ENCODE results near the gene OSBPL3. TPM values are rescaled to one million over a fixed set of nuclear protein-coding genes. Genes with fewer than 3 reads are reported as not detected.

Gene OSBPL3
- total and polyA plus RNA-seq, 4 donors = 4.7 to 13.7 (median 5.7) TPM

GRCh38 chr7:24945899-24946298 is 34.1 kb downstream of the OSBPL3 start:
- 0% methylated on average over 1 of the region's 1 CpG for WGBS (ENCODE audit: insufficient coverage)
- Histone ChIP-seq H3K36me3 (ENCODE audit: control insufficient read depth, insufficient read depth, low read length) (no peaks in the 10 kb centered on the region), H3K27me3 (ENCODE audit: control insufficient read depth, insufficient read depth, low read length) (no peaks in the 10 kb centered on the region), H3K4me1 (ENCODE audit: control insufficient read depth, insufficient read depth, low read length) (no peaks in the 10 kb centered on the region), H3K4me3 (ENCODE audit: low read depth, low read length) (no peak overlapping the region), H3K27ac (ENCODE audit: low read depth, low read length) (no peak overlapping the region), H3K9me3 (ENCODE audit: control insufficient read depth, insufficient read depth, low read length) (no peaks in the 10 kb centered on the region)
- DNase-seq (ENCODE audit: low read depth in 4 of 6, low spot score in 6 of 6) = no peak

DNA sequence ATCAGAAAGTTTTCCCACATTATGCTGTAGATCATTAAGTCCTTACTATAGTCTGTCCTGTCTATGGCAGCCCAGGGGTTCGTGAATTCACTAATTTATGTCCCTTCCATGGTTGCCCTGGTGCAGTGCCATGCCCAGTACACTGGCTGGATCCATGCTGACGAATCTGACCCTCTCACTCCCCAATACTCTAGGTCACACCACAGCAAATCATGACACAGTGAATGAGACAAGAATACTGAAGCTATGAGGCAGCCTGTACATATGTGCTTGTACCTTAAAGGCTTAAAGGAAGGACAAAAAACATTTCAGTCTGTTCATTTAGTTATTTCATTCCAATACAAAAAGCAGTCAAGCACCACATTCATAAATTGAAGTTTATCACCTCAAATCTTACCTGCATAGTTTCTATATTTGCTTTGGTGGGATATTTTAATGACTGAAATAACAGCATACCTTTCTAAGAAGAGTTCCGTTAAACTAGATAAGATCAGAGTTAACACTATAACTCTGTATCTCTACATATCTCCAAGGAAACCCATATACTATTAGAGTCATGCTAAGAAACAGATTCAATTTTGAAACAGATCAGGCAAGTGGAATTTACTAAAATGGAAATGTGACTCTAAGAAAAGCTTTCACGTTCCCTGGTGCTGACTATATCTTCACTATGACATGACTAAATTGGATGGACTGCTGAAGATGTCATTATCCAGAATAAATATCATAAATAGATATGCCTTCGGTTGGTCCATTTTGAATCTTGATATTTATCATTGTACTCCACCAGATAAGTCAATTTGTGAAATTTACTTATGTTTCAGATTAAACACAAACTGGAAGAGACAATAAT is 36.7 kb downstream of the OSBPL3 start:
- Histone ChIP-seq H3K27ac (ENCODE audit: low read depth, low read length) (no peak overlapping the region), H3K4me1 (ENCODE audit: control insufficient read depth, insufficient read depth, low read length) (no peaks in the 10 kb centered on the region), H3K27me3 (ENCODE audit: control insufficient read depth, insufficient read depth, low read length) (no peaks in the 10 kb centered on the region), H3K36me3 (ENCODE audit: control insufficient read depth, insufficient read depth, low read length) (no peaks in the 10 kb centered on the region), H3K4me3 (ENCODE audit: low read depth, low read length) (no peak overlapping the region), H3K9me3 (ENCODE audit: control insufficient read depth, insufficient read depth, low read length) (no peaks in the 10 kb centered on the region)
- DNase-seq (ENCODE audit: low read depth in 4 of 6, low spot score in 6 of 6) = no peak
- 67% methylated on average over 1 of the region's 5 CpGs for WGBS (ENCODE audit: insufficient coverage)

- Histone ChIP-seq H3K27ac (ENCODE audit: low read depth, low read length) (no peak overlapping the region), H3K27me3 (ENCODE audit: control insufficient read depth, insufficient read depth, low read length) (no peaks in the 10 kb centered on the region)
- 70% methylated on average over 2 of the region's 5 CpGs for WGBS (ENCODE audit: insufficient coverage)
Observed at GRCh38 chr7:24942226-24942625, 37.8 kb downstream of the OSBPL3 start.

DNA sequence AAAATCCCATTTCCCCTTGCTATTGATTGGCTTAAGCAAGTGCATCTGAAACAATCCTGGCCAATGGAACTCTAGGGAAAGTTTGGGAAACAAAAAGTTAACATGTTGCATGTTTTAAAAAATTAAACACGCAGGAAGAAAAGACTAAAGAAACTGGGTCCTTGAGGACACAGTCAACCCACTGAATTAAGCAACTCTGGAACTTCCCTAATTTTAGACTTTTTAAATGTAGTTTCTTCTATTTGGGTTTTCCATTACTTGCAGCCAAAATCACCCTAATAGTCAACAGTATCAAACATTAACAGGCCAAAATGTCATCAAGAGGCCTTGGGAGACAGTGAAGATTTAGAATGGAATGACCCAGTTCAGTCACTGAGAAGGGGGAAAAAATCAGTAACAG is 40.6 kb downstream of the OSBPL3 start:
- Histone ChIP-seq H3K4me3 (ENCODE audit: low read depth, low read length) (no peak overlapping the region), H3K9me3 (ENCODE audit: control insufficient read depth, insufficient read depth, low read length) (no peaks in the 10 kb centered on the region), H3K4me1 (ENCODE audit: control insufficient read depth, insufficient read depth, low read length) (no peaks in the 10 kb centered on the region), H3K27me3 (ENCODE audit: control insufficient read depth, insufficient read depth, low read length) (no peaks in the 10 kb centered on the region), H3K27ac (ENCODE audit: low read depth, low read length) (no peak overlapping the region), H3K36me3 (ENCODE audit: control insufficient read depth, insufficient read depth, low read length) (no peaks in the 10 kb centered on the region)
- DNase-seq (ENCODE audit: low read depth in 4 of 6, low spot score in 6 of 6) = no peak
- WGBS (ENCODE audit: insufficient coverage) = no CpG with 5 or more reads among the region's 1 CpG

More at GRCh38 chr7:24942226-24942625, 37.8 kb downstream of the OSBPL3 start:
- no peak for DNase-seq (ENCODE audit: low read depth in 4 of 6, low spot score in 6 of 6)
- no peak overlapping the region for H3K4me3 ChIP-seq (ENCODE audit: low read depth, low read length)
- H3K4me1 ChIP-seq (ENCODE audit: control insufficient read depth, insufficient read depth, low read length) = no peaks in the 10 kb centered on the region
- no peaks in the 10 kb centered on the region for H3K36me3 ChIP-seq (ENCODE audit: control insufficient read depth, insufficient read depth, low read length)
- H3K9me3 ChIP-seq (ENCODE audit: control insufficient read depth, insufficient read depth, low read length) = no peaks in the 10 kb centered on the region

- H3K4me3 ChIP-seq (ENCODE audit: low read depth, low read length) = no peak overlapping the region
- 86% methylated on average over 2 of the region's 3 CpGs for WGBS (ENCODE audit: insufficient coverage)
Observed at GRCh38 chr7:24936121-24936824, 43.7 kb downstream of the OSBPL3 start.

GRCh38 chr7:24933298-24933697 is 46.7 kb downstream of the OSBPL3 start:
- H3K4me3 ChIP-seq (ENCODE audit: low read depth, low read length) = no peak overlapping the region
- H3K36me3 ChIP-seq (ENCODE audit: control insufficient read depth, insufficient read depth, low read length) = no peaks in the 10 kb centered on the region
- no peaks in the 10 kb centered on the region for H3K4me1 ChIP-seq (ENCODE audit: control insufficient read depth, insufficient read depth, low read length)
- no peaks in the 10 kb centered on the region for H3K27me3 ChIP-seq (ENCODE audit: control insufficient read depth, insufficient read depth, low read length)
- no peaks in the 10 kb centered on the region for H3K9me3 ChIP-seq (ENCODE audit: control insufficient read depth, insufficient read depth, low read length)
- DNase-seq (ENCODE audit: low read depth in 4 of 6, low spot score in 6 of 6) = no peak
- no CpG with 5 or more reads among the region's 2 CpGs for WGBS (ENCODE audit: insufficient coverage)
- H3K27ac ChIP-seq (ENCODE audit: low read depth, low read length) = no peak overlapping the region

More at GRCh38 chr7:24936121-24936824, 43.7 kb downstream of the OSBPL3 start:
- Histone ChIP-seq H3K4me1 (ENCODE audit: control insufficient read depth, insufficient read depth, low read length) (no peaks in the 10 kb centered on the region), H3K27me3 (ENCODE audit: control insufficient read depth, insufficient read depth, low read length) (no peaks in the 10 kb centered on the region), H3K27ac (ENCODE audit: low read depth, low read length) (no peak overlapping the region), H3K9me3 (ENCODE audit: control insufficient read depth, insufficient read depth, low read length) (no peaks in the 10 kb centered on the region), H3K36me3 (ENCODE audit: control insufficient read depth, insufficient read depth, low read length) (no peaks in the 10 kb centered on the region)
- peak in 1 of 6 donors; percentile 16 for DNase-seq (ENCODE audit: low read depth in 4 of 6, low spot score in 6 of 6)

- Histone ChIP-seq H3K4me1 (ENCODE audit: control insufficient read depth, insufficient read depth, low read length) (no peaks in the 10 kb centered on the region), H3K27me3 (ENCODE audit: control insufficient read depth, insufficient read depth, low read length) (no peaks in the 10 kb centered on the region), H3K4me3 (ENCODE audit: low read depth, low read length) (no peak overlapping the region), H3K36me3 (ENCODE audit: control insufficient read depth, insufficient read depth, low read length) (no peaks in the 10 kb centered on the region), H3K9me3 (ENCODE audit: control insufficient read depth, insufficient read depth, low read length) (no peaks in the 10 kb centered on the region), H3K27ac (ENCODE audit: low read depth, low read length) (no peak overlapping the region)
- peak in 1 of 6 donors; percentile 31 for DNase-seq (ENCODE audit: low read depth in 4 of 6, low spot score in 6 of 6)
- WGBS (ENCODE audit: insufficient coverage) = 23% methylated on average over 9 of the region's 10 CpGs
Observed at GRCh38 chr7:24932815-24933214, 47.2 kb downstream of the OSBPL3 start.

GRCh38 chr7:24932389-24932788 is 47.6 kb downstream of the OSBPL3 start:
- WGBS (ENCODE audit: insufficient coverage) = no CpG with 5 or more reads among the region's 3 CpGs
- no peak for DNase-seq (ENCODE audit: low read depth in 4 of 6, low spot score in 6 of 6)
- Histone ChIP-seq H3K4me3 (ENCODE audit: low read depth, low read length) (no peak overlapping the region), H3K27ac (ENCODE audit: low read depth, low read length) (no peak overlapping the region), H3K4me1 (ENCODE audit: control insufficient read depth, insufficient read depth, low read length) (no peaks in the 10 kb centered on the region), H3K36me3 (ENCODE audit: control insufficient read depth, insufficient read depth, low read length) (no peaks in the 10 kb centered on the region), H3K9me3 (ENCODE audit: control insufficient read depth, insufficient read depth, low read length) (no peaks in the 10 kb centered on the region), H3K27me3 (ENCODE audit: control insufficient read depth, insufficient read depth, low read length) (no peaks in the 10 kb centered on the region)

- Histone ChIP-seq H3K36me3 (ENCODE audit: control insufficient read depth, insufficient read depth, low read length) (no peaks in the 10 kb centered on the region), H3K4me3 (ENCODE audit: low read depth, low read length) (no peak overlapping the region), H3K27ac (ENCODE audit: low read depth, low read length) (no peak overlapping the region), H3K27me3 (ENCODE audit: control insufficient read depth, insufficient read depth, low read length) (no peaks in the 10 kb centered on the region), H3K4me1 (ENCODE audit: control insufficient read depth, insufficient read depth, low read length) (no peaks in the 10 kb centered on the region), H3K9me3 (ENCODE audit: control insufficient read depth, insufficient read depth, low read length) (no peaks in the 10 kb centered on the region)
- 90% methylated on average over 2 of the region's 3 CpGs for WGBS (ENCODE audit: insufficient coverage)
- DNase-seq (ENCODE audit: low read depth in 4 of 6, low spot score in 6 of 6) = no peak
Observed at GRCh38 chr7:24931844-24932243, 48.1 kb downstream of the OSBPL3 start.
